Measurements from ENCODE around the gene C15orf62.

DNA sequence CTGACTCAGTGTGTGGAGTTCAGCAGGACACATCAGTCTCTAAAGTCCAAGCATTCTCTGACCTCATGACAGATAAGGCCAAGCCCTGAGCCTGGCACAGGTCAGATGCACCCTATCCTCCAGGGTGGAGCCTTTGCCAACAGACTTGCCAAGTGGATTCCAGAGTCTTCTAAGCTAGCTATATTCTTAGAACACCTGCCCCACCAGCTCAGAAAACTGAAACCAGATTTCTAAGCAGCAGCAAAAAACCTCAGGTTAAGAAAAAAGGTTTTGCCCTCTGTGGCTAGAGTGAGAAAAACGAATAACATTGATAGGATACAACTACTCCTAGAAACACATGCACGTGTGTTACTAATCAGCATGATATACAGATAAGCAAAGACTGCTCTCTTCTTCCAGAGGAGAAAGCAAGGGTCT, 26.3 kb upstream of the C15orf62 start:
- TF ChIP-seq FOXJ3 (CRISPR knock-in tag; IDR thresholded peaks at IDR 0.05; ENCODE audit: borderline replicate concordance) (no peak), CTCF (IDR thresholded peaks at IDR 0.05) (no peak), E2F1 (CRISPR knock-in tag; IDR thresholded peaks at IDR 0.05) (no peak), CBFB (CRISPR knock-in tag; IDR thresholded peaks at IDR 0.05; ENCODE audit: low read depth) (no peak), GABPB1 (CRISPR knock-in tag; IDR thresholded peaks at IDR 0.05) (no peak), ZNF317 (CRISPR knock-in tag; IDR thresholded peaks at IDR 0.05; ENCODE audit: borderline replicate concordance, low read depth) (no peak), ZBTB21 (CRISPR knock-in tag; IDR thresholded peaks at IDR 0.05; ENCODE audit: borderline replicate concordance) (no peak)
- TF ChIP-seq, protein P1, sequence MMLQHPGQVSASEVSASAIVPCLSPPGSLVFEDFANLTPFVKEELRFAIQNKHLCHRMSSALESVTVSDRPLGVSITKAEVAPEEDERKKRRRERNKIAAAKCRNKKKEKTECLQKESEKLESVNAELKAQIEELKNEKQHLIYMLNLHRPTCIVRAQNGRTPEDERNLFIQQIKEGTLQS (CRISPR knock-in tag; conservative IDR thresholded peaks at IDR 0.05): no peak
- TF ChIP-seq, protein P2, sequence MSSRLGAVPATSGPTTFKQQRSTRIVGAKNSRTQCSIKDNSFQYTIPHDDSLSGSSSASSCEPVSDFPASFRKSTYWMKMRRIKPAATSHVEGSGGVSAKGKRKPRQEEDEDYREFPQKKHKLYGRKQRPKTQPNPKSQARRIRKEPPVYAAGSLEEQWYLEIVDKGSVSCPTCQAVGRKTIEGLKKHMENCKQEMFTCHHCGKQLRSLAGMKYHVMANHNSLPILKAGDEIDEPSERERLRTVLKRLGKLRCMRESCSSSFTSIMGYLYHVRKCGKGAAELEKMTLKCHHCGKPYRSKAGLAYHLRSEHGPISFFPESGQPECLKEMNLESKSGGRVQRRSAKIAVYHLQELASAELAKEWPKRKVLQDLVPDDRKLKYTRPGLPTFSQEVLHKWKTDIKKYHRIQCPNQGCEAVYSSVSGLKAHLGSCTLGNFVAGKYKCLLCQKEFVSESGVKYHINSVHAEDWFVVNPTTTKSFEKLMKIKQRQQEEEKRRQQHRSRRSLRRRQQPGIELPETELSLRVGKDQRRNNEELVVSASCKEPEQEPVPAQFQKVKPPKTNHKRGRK (CRISPR knock-in tag; IDR thresholded peaks at IDR 0.05; ENCODE audit: borderline replicate concordance): no peak
